GM19324 (cell line): ENCODE results near the gene SLC1A7.
"Not testable (repeated sequence)": the region's sequence is repeated elsewhere in the genome, so short reads cannot be mapped to it uniquely, and the experiment has no call there.

Source experiments
- ATAC-seq: cut with Tn5 transposase; IDR thresholded peaks from one replicate; pipeline ENCODE4 v1.9.1; 2021; ENCODE audit warnings: mild to moderate bottlenecking, moderate library complexity; ENCODE audit not compliant: unreplicated experiment, low FRiP score

SLC1A7 gene

GRCh38 chr1:53142226-53142853, at the start of gene SLC1A7:
Gene SLC1A7 (minus strand): TSS chr1:53142638. CDS start chr1:53142449, 189 bp downstream.
- ATAC-seq: no peak

- ATAC-seq: no peak
These were observed 47.8 kb upstream of the SLC1A7 start for GRCh38 chr1:53190210-53190611.

GRCh38 chr1:53189061-53189460, 46.6 kb upstream of the SLC1A7 start:
- ATAC-seq: no peak

- no peak for ATAC-seq
These were observed 45.7 kb upstream of the SLC1A7 start for GRCh38 chr1:53188099-53188498.

- ATAC-seq: no peak
These were observed 45.0 kb upstream of the SLC1A7 start for GRCh38 chr1:53187401-53187800.

GRCh38 chr1:53186533-53186932, 44.1 kb upstream of the SLC1A7 start:
- no peak for ATAC-seq

- not testable (repeated sequence) for ATAC-seq
These were observed 43.5 kb upstream of the SLC1A7 start for GRCh38 chr1:53185955-53186297.

- ATAC-seq: no peak
These were observed 40.9 kb upstream of the SLC1A7 start for GRCh38 chr1:53183095-53183990.

GRCh38 chr1:53182716-53183094, 40.3 kb upstream of the SLC1A7 start:
- ATAC-seq: no peak

GRCh38 chr1:53182111-53182593, 39.7 kb upstream of the SLC1A7 start:
- no peak for ATAC-seq

- ATAC-seq: no peak
These were observed 38.5 kb upstream of the SLC1A7 start for GRCh38 chr1:53180951-53181350.

- ATAC-seq: no peak
These were observed 37.8 kb upstream of the SLC1A7 start for GRCh38 chr1:53180226-53180625.

GRCh38 chr1:53176452-53177208, 34.2 kb upstream of the SLC1A7 start:
- ATAC-seq: no peak

- no peak for ATAC-seq
These were observed 32.8 kb upstream of the SLC1A7 start for GRCh38 chr1:53174971-53175913.

- ATAC-seq: no peak
These were observed 30.1 kb upstream of the SLC1A7 start for GRCh38 chr1:53172426-53173128.

- ATAC-seq: no peak
These were observed 24.5 kb upstream of the SLC1A7 start for GRCh38 chr1:53166912-53167311.

- no peak for ATAC-seq
These were observed 23.9 kb upstream of the SLC1A7 start for GRCh38 chr1:53166366-53166765.

- ATAC-seq: no peak
These were observed 23.0 kb upstream of the SLC1A7 start for GRCh38 chr1:53165408-53165961.

GRCh38 chr1:53163291-53163768, 20.9 kb upstream of the SLC1A7 start:
- ATAC-seq: no peak
